Activated naive CD4-positive, alpha-beta T cell treated with anti-CD3 and anti-CD28 coated beads, Interleukin-2, amount 50 U/mL, for 16 hours (primary cell): ENCODE results near the gene VIPR1.

Experiments
- DNase-seq: peaks from one replicate; pipeline ENCODE4 v3.0.0-alpha.2; 2020

The VIPR1 gene

DNA sequence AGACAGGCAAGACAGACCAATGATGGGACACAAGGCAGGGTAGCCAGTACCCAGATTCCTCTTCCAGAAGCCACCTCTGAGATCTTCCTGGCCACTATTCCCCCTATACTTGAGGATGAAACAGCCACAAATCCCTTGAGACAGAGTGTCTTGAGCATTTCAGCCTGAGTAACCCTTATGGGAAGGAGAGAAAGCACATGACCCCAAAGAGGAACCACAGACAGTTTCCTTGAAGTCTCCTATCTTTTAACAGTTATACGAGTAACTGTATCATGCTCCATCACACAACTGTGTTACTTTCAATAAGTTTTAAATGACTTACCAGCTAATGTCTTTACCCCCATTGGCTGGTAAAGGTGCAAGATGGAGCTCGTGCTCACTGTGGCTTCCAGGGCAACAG, 9.3 kb downstream of the VIPR1 start:
- no peak for DNase-seq

DNA sequence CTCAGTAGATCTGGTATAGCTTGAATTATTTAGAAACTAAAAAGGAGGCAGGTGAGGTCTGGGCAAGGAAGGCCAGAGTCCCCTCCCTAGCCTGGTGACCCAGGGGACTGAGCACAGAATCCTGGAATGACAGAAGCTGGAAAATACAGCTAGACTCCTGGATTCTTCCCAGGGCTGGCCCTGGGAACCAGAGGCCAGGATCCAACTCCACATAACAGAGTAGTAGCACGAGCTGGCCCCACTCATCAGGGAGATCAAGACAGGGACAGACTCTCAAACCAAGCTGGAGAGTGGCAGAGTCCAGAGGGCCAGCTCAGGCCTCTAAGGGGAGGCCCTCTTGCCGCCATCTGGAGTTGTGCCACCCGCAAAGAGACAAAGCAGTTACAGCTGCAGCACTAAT, 10.7 kb downstream of the VIPR1 start:
- DNase-seq = no peak

DNA sequence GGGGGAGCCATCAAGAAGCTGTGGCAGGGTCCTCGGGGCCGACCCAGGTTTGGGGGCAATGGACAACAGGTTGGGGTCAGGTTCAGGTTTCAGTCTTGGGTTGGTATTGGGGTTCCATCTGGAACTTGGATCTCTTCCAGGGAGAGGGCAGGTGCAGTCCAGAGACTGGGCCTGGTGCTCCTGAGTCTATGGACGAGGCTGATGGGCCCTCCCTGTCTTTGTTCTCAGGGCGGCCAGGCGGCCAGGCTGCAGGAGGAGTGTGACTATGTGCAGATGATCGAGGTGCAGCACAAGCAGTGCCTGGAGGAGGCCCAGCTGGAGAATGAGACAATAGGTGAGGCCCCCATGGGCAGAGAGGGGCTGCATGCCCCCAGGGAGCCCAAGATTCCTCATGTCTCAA, 11.1 kb downstream of the VIPR1 start:
- DNase-seq = no peak

DNA sequence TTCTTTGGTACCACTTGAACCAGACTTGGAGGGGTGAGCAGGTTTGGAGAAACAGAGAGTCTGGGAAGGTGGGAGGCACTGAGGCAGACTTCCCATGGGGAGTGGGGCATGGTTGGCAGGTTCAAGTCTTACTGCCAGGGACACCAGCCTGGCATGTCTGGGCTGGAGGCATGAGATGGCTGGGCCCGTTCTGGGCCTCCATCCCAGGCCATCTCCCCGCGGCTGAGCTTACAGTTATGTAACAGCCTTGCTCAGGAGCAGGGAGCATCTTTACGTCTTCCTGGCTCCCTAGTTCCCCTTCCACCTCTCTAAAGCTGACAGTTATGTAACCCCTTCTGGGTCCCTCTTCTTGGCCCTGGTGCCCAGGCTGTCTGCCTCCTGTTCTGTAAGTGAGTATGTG, 12.4 kb downstream of the VIPR1 start:
- DNase-seq = no peak

DNA sequence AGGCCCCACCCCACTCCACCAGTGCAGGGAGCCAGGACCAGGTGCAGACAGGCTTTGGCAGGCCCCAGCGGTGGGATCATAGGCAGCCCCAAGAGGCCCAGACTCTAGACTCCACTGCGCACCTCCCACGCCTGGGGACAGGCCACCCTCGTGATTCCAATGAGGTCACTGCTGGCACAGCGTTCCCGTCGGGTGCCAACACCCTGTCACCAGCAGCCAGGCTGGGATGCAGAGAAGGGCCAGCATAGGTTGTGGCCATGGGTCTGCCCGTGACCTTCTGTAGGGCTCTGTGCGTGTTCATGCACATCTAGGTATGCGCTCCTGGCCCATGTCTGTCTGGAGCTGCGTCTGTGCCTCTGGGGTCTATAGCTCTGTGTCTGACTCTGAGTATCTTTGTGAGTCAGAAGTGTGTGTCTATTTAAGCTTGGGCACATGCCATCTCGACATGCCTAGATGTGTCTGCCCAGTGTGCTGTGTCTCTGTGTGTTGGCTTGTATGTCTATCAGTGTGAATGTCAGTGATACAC, 13.0 kb downstream of the VIPR1 start:
- no peak for DNase-seq

DNA sequence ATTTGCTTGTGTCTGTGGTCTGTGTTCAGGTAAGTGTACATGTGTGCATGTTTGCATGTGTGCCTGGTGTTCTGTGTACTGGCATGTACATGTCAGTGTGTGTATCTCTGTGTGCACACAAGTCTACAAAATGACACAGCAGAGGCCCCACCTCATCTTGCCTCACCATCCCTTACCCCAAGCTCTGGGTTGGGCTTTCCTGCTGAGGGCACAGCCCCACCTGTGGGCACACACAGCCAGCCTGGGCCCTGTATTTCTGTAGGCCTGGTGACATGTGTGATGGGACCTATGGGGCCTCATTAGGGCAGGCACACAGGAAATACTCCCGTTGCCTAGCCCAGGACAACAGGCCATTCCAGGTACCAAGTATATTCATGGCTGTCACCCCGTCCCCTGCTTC, 13.5 kb downstream of the VIPR1 start:
- DNase-seq = no peak

DNA sequence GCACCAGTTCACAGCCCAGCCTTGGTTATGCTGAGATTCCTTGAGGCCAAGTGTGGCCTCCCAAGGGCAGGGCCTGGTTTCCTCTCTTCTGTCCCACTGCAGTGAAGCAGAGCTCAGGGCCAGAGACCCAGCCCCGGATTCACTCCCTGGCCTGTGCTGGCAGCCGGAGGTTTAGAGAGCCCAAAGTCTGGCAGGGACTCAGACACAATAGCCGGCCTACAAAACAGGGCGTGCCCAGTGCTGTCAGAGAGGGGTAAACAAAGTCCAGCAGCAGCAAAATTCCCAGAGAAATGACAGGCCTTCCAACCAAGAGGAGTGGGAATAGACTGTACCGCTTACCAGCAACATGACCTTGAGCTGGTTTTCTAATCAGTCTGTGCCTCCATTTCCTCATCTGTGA, 14.0 kb downstream of the VIPR1 start:
- DNase-seq = no peak

DNA sequence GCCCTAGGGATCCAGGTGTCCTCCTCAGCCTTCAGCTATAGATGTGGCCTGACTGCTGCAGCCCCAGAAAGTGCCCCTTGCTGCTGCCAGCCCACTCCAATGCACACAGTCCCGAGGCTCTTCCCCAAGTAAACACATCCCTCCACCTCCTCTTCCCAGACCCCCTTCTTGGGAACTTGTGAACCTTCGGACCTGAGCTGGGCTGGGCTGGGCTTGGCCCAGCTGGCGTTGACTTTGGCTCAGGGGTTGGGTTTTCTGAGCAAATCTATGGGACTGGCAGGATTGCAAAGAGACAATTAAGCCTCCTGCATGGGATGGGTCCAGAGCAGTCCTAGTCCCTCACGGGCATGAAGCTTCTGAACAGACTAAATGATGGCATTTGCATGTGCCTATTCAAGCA, 14.7 kb downstream of the VIPR1 start:
- no peak for DNase-seq

DNA sequence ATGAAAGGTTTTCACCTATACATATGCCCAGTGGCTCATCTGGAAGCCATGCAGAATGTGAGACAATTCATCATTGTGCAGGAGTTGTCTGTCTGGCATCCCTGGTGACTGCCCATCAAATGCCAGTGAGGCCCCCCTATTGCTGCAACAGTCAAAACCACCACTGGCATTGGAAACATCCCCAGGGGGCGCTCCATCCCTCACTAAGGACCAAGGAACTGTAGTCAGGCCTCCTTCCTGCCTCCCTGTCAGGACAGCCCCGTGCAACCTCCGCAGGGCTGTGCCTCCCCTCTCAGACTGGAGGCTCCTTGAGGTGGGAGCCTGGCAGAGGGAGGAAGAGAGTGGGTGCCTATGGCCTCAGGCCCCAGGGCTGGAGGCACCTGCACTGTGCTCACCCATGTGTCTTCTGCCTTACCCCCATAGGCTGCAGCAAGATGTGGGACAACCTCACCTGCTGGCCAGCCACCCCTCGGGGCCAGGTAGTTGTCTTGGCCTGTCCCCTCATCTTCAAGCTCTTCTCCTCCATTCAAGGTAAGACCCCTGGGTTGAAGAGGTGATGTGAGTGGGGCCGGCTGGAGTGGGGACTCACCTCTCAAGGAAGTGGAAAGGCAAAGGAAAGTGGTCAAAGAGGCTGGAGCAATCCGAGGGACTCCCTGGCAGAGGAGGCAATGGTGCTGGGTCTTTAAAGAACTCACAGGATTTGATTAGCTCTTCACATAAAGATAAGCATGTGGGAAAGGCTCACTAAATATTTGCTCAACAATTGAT, 16.5 kb downstream of the VIPR1 start:
- DNase-seq = no peak

DNA sequence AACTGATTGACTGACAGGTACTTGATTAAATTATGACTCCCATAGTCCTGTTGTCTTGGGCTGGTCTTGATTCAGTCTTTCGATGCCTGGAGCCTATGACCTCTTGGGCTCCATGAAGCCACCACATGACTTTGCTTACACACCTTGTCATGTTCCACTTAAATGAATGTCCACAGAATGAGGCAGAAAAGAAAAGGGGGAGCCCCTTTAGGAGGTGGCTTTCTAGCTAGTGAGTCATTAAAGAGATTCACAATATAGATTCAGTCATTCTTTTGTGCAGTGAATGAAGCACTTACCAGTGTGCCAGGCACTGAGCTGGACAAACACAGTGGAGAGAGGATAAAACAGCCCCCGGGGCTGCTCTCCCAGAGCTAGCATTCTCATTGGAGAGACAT, 17.1 kb downstream of the VIPR1 start:
- no peak for DNase-seq

DNA sequence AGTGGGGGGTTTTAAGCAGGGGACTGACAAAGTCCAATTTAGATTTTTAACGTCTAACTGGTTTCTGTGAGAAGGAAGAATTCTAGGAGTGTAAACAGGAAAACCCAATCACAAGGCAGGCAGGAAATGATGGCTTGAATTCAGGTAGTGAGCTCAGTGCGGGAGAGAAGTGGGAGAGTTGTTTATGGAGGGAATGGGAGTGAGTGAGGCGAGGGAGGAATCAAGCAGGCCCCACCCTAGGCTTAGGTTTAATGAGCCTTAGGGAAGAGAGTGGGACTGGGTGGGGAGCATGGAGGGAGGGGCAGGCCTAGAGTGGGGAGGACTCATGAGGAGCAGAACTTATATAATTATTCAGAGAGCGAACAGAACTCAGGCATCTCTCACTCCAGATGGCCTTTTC, 17.9 kb downstream of the VIPR1 start:
- no peak for DNase-seq

DNA sequence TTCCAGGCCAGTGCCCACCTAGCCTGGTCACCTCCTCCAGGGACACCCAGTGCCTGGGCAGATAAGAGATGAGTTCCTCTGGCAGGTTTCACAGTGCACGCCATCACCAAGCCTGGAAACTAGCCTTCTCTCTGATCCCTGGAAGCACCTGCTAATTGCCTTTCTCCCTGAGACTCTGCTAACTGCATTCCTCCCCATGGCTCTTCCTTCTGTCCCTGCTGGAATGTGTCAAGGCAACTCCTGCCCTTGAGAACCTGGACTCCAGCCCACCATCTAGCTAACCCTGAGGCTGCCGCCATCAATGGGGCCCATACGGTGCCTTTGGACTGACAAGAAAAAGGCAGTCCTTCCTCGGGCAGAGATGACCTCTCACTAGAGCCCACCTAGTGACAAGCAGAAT, 18.5 kb downstream of the VIPR1 start:
- DNase-seq = no peak

DNA sequence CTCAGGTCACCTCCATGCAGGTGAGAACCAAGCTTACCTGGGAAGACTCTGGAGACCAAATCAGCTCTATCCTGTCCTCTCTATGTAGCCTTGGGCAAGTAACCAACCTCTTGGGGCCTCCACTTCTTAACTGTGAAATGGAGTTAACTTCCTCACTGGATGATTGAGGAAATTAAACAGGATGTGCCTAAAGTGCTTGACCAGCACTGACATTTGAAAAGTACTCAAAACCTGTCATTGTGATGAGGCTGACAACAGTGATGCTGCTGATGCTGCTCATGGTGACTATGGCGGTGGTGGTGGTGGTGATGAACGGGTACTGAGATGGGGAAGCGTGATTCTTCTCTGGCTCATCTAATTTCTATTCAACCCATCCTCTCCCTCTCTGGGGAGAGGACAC, 22.3 kb downstream of the VIPR1 start:
- no peak for DNase-seq

DNA sequence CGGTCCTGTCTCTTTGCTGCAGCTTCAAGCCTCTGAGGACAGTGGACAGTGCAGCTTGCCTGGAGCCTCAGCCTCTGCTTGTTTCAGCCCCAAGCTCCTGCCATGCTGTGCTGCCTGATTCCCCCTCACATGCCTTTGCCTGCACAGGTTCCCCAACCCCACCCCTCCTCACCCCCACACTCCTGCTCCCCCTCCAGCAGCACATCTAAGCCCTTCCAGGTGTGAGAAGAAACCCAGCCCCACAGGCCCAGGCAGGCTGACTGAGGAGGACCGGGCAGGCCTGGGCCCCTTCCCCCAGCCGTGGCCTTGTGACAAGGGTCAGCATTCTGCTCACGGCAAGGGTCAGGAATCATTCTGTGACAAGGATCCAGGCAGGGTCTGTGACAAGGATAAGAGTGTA, 22.8 kb downstream of the VIPR1 start:
- DNase-seq = no peak

DNA sequence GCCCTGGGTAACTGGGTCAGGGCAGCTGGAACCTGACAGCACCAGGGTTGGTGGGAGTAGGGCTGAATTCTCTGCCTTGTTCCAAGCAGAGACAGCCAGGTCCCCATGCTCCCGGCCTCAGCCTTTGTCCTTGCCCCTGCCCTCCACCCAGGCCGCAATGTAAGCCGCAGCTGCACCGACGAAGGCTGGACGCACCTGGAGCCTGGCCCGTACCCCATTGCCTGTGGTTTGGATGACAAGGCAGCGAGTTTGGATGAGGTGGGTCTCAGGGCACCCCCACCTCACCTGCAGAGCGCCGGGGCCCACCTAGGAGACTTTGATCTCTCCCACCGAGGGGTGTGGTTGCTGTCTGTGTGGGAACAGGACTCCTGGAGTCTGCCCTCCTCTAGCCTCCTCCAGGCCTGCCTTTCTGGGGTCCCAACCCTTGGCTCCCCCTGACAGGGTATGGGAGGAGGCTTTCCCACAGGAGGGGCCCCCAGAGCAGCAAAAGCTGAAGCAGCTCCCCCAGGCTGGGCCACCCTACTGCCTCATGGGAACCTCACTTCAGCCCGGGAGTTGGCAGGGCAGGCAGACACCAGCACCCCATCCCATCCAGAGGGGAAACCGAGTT, 23.4 kb downstream of the VIPR1 start:
- no peak for DNase-seq

DNA sequence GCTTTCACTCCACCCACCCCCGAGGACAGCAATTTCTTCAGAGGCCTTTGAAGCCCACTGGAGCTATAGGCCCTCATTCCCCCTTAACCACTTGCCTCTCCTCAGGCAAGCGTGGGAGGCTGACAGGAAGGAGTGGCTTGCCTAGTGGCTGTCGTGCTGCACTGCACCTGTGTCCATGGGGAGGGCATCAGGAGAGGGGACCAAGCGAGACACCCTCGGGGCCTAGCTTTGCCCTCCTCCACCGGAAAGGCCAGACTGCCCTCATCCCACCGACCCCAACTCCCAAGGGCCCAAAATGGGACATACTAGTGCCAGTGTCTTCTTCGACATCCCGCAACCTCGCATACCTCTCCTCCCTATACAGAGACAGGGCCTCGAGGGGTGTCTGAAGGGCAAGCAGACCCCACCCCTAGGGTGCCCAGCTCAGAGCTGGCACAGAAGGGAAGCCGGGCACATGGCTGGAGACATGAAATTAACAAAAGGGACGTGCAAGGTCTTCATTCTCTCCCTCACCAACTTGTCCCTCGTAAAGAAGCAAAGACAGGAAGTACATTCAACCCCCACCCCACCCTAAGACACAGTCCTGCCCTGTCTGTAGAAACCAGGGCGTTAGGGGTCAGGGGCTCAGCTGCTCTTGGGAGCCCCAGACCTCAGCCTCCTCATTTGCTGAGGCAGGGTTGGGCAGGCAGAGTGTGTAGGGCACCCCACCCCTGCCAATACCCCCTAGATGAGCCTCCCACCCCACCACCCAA, 24.3 kb downstream of the VIPR1 start:
- peak; percentile 61 for DNase-seq

DNA sequence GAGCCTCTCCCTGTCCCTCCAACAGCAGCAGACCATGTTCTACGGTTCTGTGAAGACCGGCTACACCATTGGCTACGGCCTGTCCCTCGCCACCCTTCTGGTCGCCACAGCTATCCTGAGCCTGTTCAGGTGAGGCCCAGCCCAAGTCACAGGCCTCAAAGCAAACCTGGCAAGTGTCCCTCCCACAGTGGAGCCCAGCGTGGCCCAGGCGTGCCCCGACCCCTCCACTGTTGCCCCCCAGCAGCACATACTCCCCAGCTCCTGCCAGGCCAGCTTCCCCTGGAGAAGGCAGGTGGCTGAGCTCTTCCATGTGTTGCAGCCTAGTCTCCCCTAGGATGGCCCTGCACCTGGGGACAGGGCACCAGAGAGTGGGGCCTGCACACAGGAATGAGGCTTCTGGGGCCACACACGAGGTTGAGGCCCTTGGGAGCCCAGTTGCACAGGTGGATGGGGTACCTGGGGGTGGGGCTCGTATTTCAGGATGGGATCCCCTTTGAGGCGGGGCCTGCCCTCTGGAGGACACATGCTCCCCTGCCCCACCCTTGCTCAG, 25.0 kb downstream of the VIPR1 start:
- DNase-seq = no peak

DNA sequence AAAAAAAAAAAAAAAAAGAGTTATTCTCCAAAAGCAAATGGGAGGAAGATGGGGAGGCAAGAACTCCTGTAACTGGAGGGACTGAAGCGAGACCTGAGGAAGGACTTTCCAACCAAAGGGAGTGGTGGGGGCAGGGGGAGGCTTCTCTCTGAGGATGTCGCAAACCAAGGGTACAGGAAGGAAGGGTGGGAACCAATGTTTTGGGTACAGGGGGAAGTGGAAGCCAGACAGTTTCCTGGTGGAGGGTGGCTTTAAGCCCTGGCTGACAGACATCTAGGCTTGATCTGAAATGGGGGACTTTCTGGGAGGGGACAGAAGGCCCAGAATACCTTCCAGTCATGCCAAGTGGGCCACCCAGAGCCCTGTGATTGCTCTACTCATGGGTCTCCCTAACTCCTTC, 27.0 kb downstream of the VIPR1 start:
- DNase-seq = no peak

DNA sequence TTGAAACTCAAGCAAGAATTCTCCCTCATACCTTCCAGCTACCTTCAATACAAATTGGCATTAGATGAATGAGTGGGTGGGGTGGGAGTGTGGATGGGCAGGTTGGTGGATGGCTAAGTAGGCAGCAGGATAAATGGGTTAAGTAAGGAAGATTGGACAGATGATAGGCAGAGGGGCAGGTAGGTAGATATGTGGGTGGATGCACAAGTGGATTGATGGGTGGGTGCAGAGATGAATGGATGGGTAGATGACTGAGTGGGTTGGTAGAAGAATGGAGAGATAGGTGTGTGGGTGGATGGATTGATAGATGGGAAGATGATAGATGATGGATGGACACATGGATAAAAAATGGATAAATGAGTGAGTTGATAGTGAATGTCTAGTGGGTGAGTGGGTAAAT, 27.6 kb downstream of the VIPR1 start:
- DNase-seq = no peak

DNA sequence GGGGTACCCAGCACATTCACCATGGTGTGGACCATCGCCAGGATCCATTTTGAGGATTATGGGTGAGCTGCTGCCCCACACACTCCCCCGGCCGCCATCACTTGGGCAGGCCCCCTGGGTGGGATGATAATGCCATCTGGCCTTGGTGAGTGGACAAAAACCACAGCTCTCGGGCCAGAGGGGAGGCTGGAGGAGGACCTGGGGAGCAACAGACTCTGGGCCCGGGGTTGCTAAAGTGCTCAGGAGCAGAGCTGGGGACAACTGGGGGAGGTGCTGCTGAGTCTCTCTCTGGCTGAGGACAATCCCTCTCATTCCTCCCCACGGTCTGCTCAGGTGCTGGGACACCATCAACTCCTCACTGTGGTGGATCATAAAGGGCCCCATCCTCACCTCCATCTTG, 29.0 kb downstream of the VIPR1 start:
- DNase-seq = no peak

DNA sequence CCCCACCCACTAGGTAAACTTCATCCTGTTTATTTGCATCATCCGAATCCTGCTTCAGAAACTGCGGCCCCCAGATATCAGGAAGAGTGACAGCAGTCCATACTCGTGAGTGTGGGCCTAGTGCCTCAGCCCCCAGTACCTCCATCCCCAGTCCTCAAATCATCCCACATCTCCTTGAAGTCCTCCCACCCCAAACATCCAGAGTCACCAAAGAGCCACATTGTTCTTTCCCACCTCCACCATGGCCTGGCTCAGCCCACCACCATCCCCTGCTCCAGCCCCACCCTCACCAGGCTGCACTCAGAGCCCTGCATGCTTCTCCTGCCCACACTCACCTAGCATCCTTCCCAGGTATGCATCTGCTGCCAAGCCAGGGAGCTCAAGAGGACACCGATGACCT, 29.8 kb downstream of the VIPR1 start:
- DNase-seq = no peak

DNA sequence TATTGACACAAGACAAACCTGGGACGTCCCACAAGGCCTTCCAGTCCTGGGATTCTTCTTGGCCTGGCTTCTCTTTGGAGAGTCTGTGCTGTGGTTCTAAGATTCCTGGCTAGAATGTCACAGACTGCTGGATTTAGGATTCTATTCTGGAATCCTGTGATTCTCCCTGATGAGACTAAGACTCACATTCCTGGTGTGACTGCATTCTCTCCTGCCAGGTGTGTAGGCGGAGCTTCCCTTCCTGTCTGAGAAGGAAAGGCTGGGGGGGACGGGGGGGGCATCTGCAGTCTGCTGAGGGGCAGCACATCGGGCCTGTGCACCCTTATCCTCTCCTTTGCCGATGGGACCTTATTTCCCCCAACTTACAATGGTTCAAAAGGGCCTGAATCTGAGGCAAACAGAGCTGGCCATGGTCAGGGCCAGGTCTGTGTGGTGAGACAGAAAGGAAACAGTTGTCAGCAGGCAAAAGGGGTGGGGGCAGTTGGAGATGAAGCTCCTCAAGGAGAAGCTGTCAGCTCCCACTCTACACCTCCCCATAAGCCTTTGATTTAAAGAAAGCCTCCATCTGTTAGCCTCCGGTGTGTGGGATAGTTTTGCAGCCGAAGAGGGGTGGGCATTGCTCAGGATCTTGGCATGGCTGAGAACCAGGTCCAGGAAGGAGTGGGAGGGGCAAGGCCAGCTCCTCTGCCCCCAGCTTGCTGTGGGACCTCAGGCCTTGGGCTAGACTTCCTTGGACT, 30.9 kb downstream of the VIPR1 start:
- DNase-seq = no peak
